Measurements from ENCODE around the gene BBS2.

BBS2 gene

GRCh38 chr16:56478281-56479049, 41.4 kb downstream of the BBS2 start:
- no peak for DNase-seq (ENCODE audit: low read depth in 2 of 2)

- DNase-seq (ENCODE audit: low read depth in 2 of 2), result peak in 1 of 2 donors; percentile 7
Observed at GRCh38 chr16:56477096-56477878, 42.5 kb downstream of the BBS2 start.

GRCh38 chr16:56475201-56475600, 44.6 kb downstream of the BBS2 start:
- DNase-seq (ENCODE audit: low read depth in 2 of 2), result no peak

GRCh38 chr16:56470666-56471065, 49.2 kb downstream of the BBS2 start:
- DNase-seq (ENCODE audit: low read depth in 2 of 2), result no peak

- DNase-seq (ENCODE audit: low read depth in 2 of 2), result no peak
Observed at GRCh38 chr16:56470232-56470631, 49.6 kb downstream of the BBS2 start.

GRCh38 chr16:56469748-56470147, 50.1 kb downstream of the BBS2 start:
- DNase-seq (ENCODE audit: low read depth in 2 of 2), result no peak

- no peak for DNase-seq (ENCODE audit: low read depth in 2 of 2)
Observed at GRCh38 chr16:56468800-56469199, 51.0 kb downstream of the BBS2 start.

- DNase-seq (ENCODE audit: low read depth in 2 of 2), result no peak
Observed at GRCh38 chr16:56466344-56466743, 53.5 kb downstream of the BBS2 start.

- DNase-seq (ENCODE audit: low read depth in 2 of 2), result no peak
Observed at GRCh38 chr16:56463153-56463552, 56.7 kb downstream of the BBS2 start.

- DNase-seq (ENCODE audit: low read depth in 2 of 2), result no peak
Observed at GRCh38 chr16:56462064-56462796, 57.6 kb downstream of the BBS2 start.

- DNase-seq (ENCODE audit: low read depth in 2 of 2), result no peak
Observed at GRCh38 chr16:56460101-56460500, 59.7 kb downstream of the BBS2 start.

GRCh38 chr16:56457927-56458470, 61.8 kb downstream of the BBS2 start:
- DNase-seq (ENCODE audit: low read depth in 2 of 2), result no peak

- DNase-seq (ENCODE audit: low read depth in 2 of 2), result no peak
Observed at GRCh38 chr16:56451753-56452689, 67.8 kb downstream of the BBS2 start.

GRCh38 chr16:56450986-56451752, 68.7 kb downstream of the BBS2 start, which contains the start of the genes NUDT21 and OGFOD1:
Gene NUDT21, minus strand, starts transcription at chr16:56451332. Its CDS starts 130 bp downstream, at chr16:56451202.
Gene OGFOD1, plus strand, starts transcription at chr16:56451554. Its CDS starts 59 bp downstream, at chr16:56451613.
- DNase-seq (ENCODE audit: low read depth in 2 of 2), result peak; percentile 79 to 89

- DNase-seq (ENCODE audit: low read depth in 2 of 2), result no peak
Observed at GRCh38 chr16:56450275-56450985, 69.4 kb downstream of the BBS2 start.

- DNase-seq (ENCODE audit: low read depth in 2 of 2), result no peak
Observed at GRCh38 chr16:56448005-56448404, 71.8 kb downstream of the BBS2 start.

- no peak for DNase-seq (ENCODE audit: low read depth in 2 of 2)
Observed at GRCh38 chr16:56447286-56447685, 72.5 kb downstream of the BBS2 start.

GRCh38 chr16:56438038-56438437, 81.8 kb downstream of the BBS2 start:
- no peak for DNase-seq (ENCODE audit: low read depth in 2 of 2)

- DNase-seq (ENCODE audit: low read depth in 2 of 2), result no peak
Observed at GRCh38 chr16:56436258-56436657, 83.6 kb downstream of the BBS2 start.
